GM19025 (cell line): ENCODE measurements around the gene TBRG1.
"Not testable (repeated sequence)": the region's sequence is repeated elsewhere in the genome, so short reads cannot be mapped to it uniquely, and the experiment has no call there.

Source experiments
- ATAC-seq: cut with Tn5 transposase; IDR thresholded peaks from one replicate; pipeline ENCODE4 v1.9.1; 2021; ENCODE audit warnings: mild to moderate bottlenecking, low read depth, moderate library complexity; ENCODE audit not compliant: unreplicated experiment

TBRG1 gene

GRCh38 chr11:124622531-124623451 lies at the start of gene TBRG1:
TSS of gene TBRG1 (plus strand) at chr11:124622864. CDS start at chr11:124623084, 220 bp downstream.
- ATAC-seq: peak; percentile 96

GRCh38 chr11:124577716-124578427 lies 44.8 kb upstream of the TBRG1 start:
- ATAC-seq: no peak

GRCh38 chr11:124578761-124579160 lies 43.9 kb upstream of the TBRG1 start:
- ATAC-seq: no peak

GRCh38 chr11:124581817-124582216 lies 40.8 kb upstream of the TBRG1 start:
- ATAC-seq: no peak

- ATAC-seq: no peak
These were observed 40.1 kb upstream of the TBRG1 start for GRCh38 chr11:124582565-124582964.

GRCh38 chr11:124583781-124584180 lies 38.9 kb upstream of the TBRG1 start:
- ATAC-seq: no peak

GRCh38 chr11:124584681-124585372 lies 37.8 kb upstream of the TBRG1 start:
- ATAC-seq: no peak

- no peak for ATAC-seq
These were observed 36.3 kb upstream of the TBRG1 start for GRCh38 chr11:124586238-124586860.

- ATAC-seq: no peak
These were observed 31.2 kb upstream of the TBRG1 start for GRCh38 chr11:124591430-124591829.

GRCh38 chr11:124592627-124593026 lies 30.0 kb upstream of the TBRG1 start:
- no peak for ATAC-seq

- no peak for ATAC-seq
These were observed 27.4 kb upstream of the TBRG1 start for GRCh38 chr11:124595302-124595701.

- ATAC-seq: no peak
These were observed 25.0 kb upstream of the TBRG1 start for GRCh38 chr11:124597626-124598025.

GRCh38 chr11:124600621-124601320 lies 21.9 kb upstream of the TBRG1 start:
- ATAC-seq: no peak

- ATAC-seq: no peak
These were observed 20.5 kb upstream of the TBRG1 start for GRCh38 chr11:124602193-124602592.

GRCh38 chr11:124602723-124603122 lies 19.9 kb upstream of the TBRG1 start:
- ATAC-seq: not testable (repeated sequence)

- no peak for ATAC-seq
These were observed 16.9 kb upstream of the TBRG1 start for GRCh38 chr11:124605719-124606118.

- ATAC-seq: no peak
These were observed 14.5 kb upstream of the TBRG1 start for GRCh38 chr11:124608147-124608546.

GRCh38 chr11:124610295-124610694 lies 12.4 kb upstream of the TBRG1 start:
- no peak for ATAC-seq

GRCh38 chr11:124611064-124611463 lies 11.6 kb upstream of the TBRG1 start, which contains the start of gene PANX3:
TSS of gene PANX3 (plus strand) at chr11:124611428. CDS start at chr11:124611557, 129 bp downstream.
- ATAC-seq: no peak

- ATAC-seq: no peak
These were observed 10.6 kb upstream of the TBRG1 start for GRCh38 chr11:124612045-124612444.
